ENCODE measurements around the gene YIPF3.
"Not testable (repeated sequence)": the region's sequence is repeated elsewhere in the genome, so short reads cannot be mapped to it uniquely, and the experiment has no call there.

YIPF3 gene

GRCh38 chr6:43491750-43492661, 24.7 kb downstream of the YIPF3 start:
- no peak for DNase-seq

- no peak for DNase-seq
Observed at GRCh38 chr6:43490523-43490939, 26.2 kb downstream of the YIPF3 start.

- no peak for DNase-seq
Observed at GRCh38 chr6:43489277-43490072, 27.3 kb downstream of the YIPF3 start.

GRCh38 chr6:43488667-43489276, 28.0 kb downstream of the YIPF3 start:
- DNase-seq = no peak

- DNase-seq = no peak
Observed at GRCh38 chr6:43481591-43482236, 35.0 kb downstream of the YIPF3 start.

GRCh38 chr6:43481075-43481474, 35.7 kb downstream of the YIPF3 start:
- no peak for DNase-seq

- DNase-seq = no peak
Observed at GRCh38 chr6:43478008-43478372, 38.7 kb downstream of the YIPF3 start.

- peak; percentile 99 for DNase-seq
Observed at GRCh38 chr6:43477235-43478007, 39.3 kb downstream of the YIPF3 start, which contains the start of gene TJAP1. TSS of gene TJAP1 (plus strand) at chr6:43477570. CDS start at chr6:43499002, 21,432 bp downstream.

GRCh38 chr6:43476746-43477145, 40.0 kb downstream of the YIPF3 start:
- DNase-seq = no peak

GRCh38 chr6:43475516-43475915, 41.2 kb downstream of the YIPF3 start:
- no peak for DNase-seq

GRCh38 chr6:43472515-43472914, 44.2 kb downstream of the YIPF3 start:
- DNase-seq = no peak

- no peak for DNase-seq
Observed at GRCh38 chr6:43471399-43471798, 45.3 kb downstream of the YIPF3 start.

- no peak for DNase-seq
Observed at GRCh38 chr6:43469947-43470346, 46.8 kb downstream of the YIPF3 start.

- DNase-seq = no peak
Observed at GRCh38 chr6:43468748-43469681, 47.7 kb downstream of the YIPF3 start.

GRCh38 chr6:43468240-43468639, 48.5 kb downstream of the YIPF3 start:
- no peak for DNase-seq

GRCh38 chr6:43467752-43468151, 49.0 kb downstream of the YIPF3 start:
- no peak for DNase-seq

GRCh38 chr6:43467265-43467664, 49.5 kb downstream of the YIPF3 start:
- not testable (repeated sequence) for DNase-seq

GRCh38 chr6:43465948-43466347, 50.8 kb downstream of the YIPF3 start:
- no peak for DNase-seq

GRCh38 chr6:43464337-43464736, 52.4 kb downstream of the YIPF3 start:
- no peak for DNase-seq

GRCh38 chr6:43461936-43462335, 54.8 kb downstream of the YIPF3 start:
- no peak for DNase-seq

Measured in activated T-cell treated with anti-CD3 and anti-CD28 coated beads, Interleukin-2, amount 50 U/mL, for 1 hour (primary cell).